HepG2 (cell line): Measurements from ENCODE around the gene TRAPPC10. TPM values are rescaled to one million over a fixed set of nuclear protein-coding genes. Genes with fewer than 3 reads are reported as not detected.

Experiments
- ATAC-seq: fragments of 200-7000 bp; cut with Tn5 transposase; 3 replicates; pipeline ENCODE4 v1.9.1; 2020; ENCODE audit warnings: mild to moderate bottlenecking, moderate library complexity
- BruUV-seq: library from RNA; stranded (reverse); fragments of 400-500 nt; replicated peaks from 2 replicates; lab custom pipeline; 2021; lab: Mats Ljungman, UMichigan
- CTCF ChIA-PET: fragments of 300-600 bp; formaldehyde crosslinking; extraction: SDS; loops from one replicate; lab custom pipeline; 2021; ENCODE audit warnings: low total read pairs, inconsistent platforms, low intra/inter-chr PET ratio; lab: Yijun Ruan, JAX
- POLR2A ChIA-PET: fragments of 350-600 bp; sonication (Branson Sonifier 250); formaldehyde crosslinking; loops from one replicate; lab custom pipeline; 2020; ENCODE audit warnings: antibody characterized with exemption, inconsistent platforms; lab: Yijun Ruan, JAX
- DNase-seq: peaks from one replicate; pipeline ENCODE4 v3.0.0-alpha.2; 2015; ENCODE audit warnings: low spot score
- FAIRE-seq: peaks from 3 replicates; lab custom pipeline; 2011; peaks lifted over from hg19 to GRCh38; lab: Jason Lieb, UNC
- H2AFZ ChIP-seq: one replicate; pipeline ENCODE4 v1.6.1; 2011; ENCODE audit warnings: low read length, inconsistent platforms
- H3K27ac ChIP-seq: fragments of 300-600 bp; 3 replicates; pipeline ENCODE4 v1.8.0; 2011; ENCODE audit warnings: mixed run types, mild to moderate bottlenecking, mixed read lengths, low read length, inconsistent platforms; ENCODE audit not compliant: insufficient read depth; ENCODE audit errors: extremely low read length
- H3K27me3 ChIP-seq, 2 experiments: fragments of 200-600 bp in 1 of 2; 2 replicates in 1 of 2; 3 replicates in 1 of 2; pipeline versions ENCODE4 v1.6.0 to v1.8.0; 2011; ENCODE audit warnings: low read length in 2 of 2, mild to moderate bottlenecking in 2 of 2, moderate library complexity in 2 of 2, inconsistent platforms in 1 of 2; ENCODE audit not compliant: insufficient read depth in 2 of 2, control insufficient read depth in 1 of 2
- H3K36me3 ChIP-seq, 2 experiments: fragments of 200-600 bp in 1 of 2; replicated peaks in 1 of 2; 2 replicates in 1 of 2; 3 replicates in 1 of 2; pipeline versions ENCODE4 v1.5.1 to v1.8.0; 2011; ENCODE audit warnings: low read length in 2 of 2, inconsistent platforms in 1 of 2; ENCODE audit not compliant: insufficient read depth in 2 of 2, control insufficient read depth in 1 of 2
- H3K4me1 ChIP-seq: 2 replicates; pipeline ENCODE4 v1.5.1; 2012; ENCODE audit warnings: low read length, inconsistent platforms; ENCODE audit not compliant: insufficient read depth
- H3K4me2 ChIP-seq: 2 replicates; pipeline ENCODE4 v1.6.0; 2011; ENCODE audit warnings: low read depth, low read length, inconsistent platforms
- H3K4me3 ChIP-seq, 3 experiments: fragments of 200-600 bp in 1 of 3; sonication (generic), shearing (Covaris generic) in 1 of 3; replicated peaks in 1 of 3; 2 replicates each; pipeline ENCODE4 v1.5.1; 2011 to 2016; ENCODE audit warnings: low read length in 3 of 3, inconsistent platforms in 2 of 3, low read depth in 2 of 3, mild to moderate bottlenecking in 2 of 3, control low read depth in 1 of 3, mixed read lengths in 1 of 3; ENCODE audit not compliant: insufficient read depth in 1 of 3
- H3K79me2 ChIP-seq: one replicate; pipeline ENCODE4 v1.6.1; 2011; ENCODE audit warnings: low read length, inconsistent platforms; ENCODE audit not compliant: insufficient read depth
- H3K9ac ChIP-seq: 2 replicates; pipeline ENCODE4 v1.6.0; 2011; ENCODE audit warnings: mild to moderate bottlenecking, low read depth, low read length, inconsistent platforms; ENCODE audit not compliant: insufficient read depth
- H3K9me3 ChIP-seq: 2 replicates; pipeline ENCODE4 v1.5.1; 2012; ENCODE audit warnings: mild to moderate bottlenecking, low read length
- H4K20me1 ChIP-seq: 2 replicates; pipeline ENCODE4 v1.6.0; 2011; ENCODE audit warnings: inconsistent platforms, mild to moderate bottlenecking, low read length, moderate library complexity; ENCODE audit not compliant: insufficient read depth
- FOXK2 ChIP-seq: fragments of 450-650 bp; IDR thresholded peaks from 2 replicates; pipeline ENCODE4 v1.6.1; 2016
- KDM2A ChIP-seq: sonication (generic); formaldehyde crosslinking; IDR thresholded peaks from 2 replicates; pipeline ENCODE4 v1.4.0; 2020; ENCODE audit warnings: low read depth, missing genetic modification reagents, borderline replicate concordance
- MIXL1 ChIP-seq: IDR thresholded peaks from 2 replicates; pipeline ENCODE4 v1.6.1; 2016
- NFKBIZ ChIP-seq: IDR thresholded peaks from 2 replicates; pipeline ENCODE4 v1.6.1; 2018; ENCODE audit warnings: missing genetic modification reagents, missing compliant biosample characterization
- RNF219 ChIP-seq: sonication (generic); formaldehyde crosslinking; IDR thresholded peaks from 2 replicates; pipeline ENCODE4 v1.5.0; 2020; ENCODE audit warnings: mild to moderate bottlenecking, missing genetic modification reagents
- SAFB2 ChIP-seq: sonication (generic); formaldehyde crosslinking; IDR thresholded peaks from 2 replicates; pipeline ENCODE4 v1.5.1; 2020; ENCODE audit warnings: missing genetic modification reagents, low read depth, mild to moderate bottlenecking, borderline replicate concordance
- ZBTB26 ChIP-seq: IDR thresholded peaks from 2 replicates; pipeline ENCODE4 v1.6.1; 2016; ENCODE audit warnings: missing compliant biosample characterization, missing genetic modification reagents, borderline replicate concordance
- ZBTB3 ChIP-seq: sonication (generic); formaldehyde crosslinking; IDR thresholded peaks from 2 replicates; pipeline ENCODE4 v1.4.0; 2020; ENCODE audit warnings: low read depth, mild to moderate bottlenecking, moderate library complexity, missing genetic modification reagents, borderline replicate concordance
- ZC3H4 ChIP-seq: sonication (generic); formaldehyde crosslinking; IDR thresholded peaks from 2 replicates; pipeline ENCODE4 v1.4.0; 2020; ENCODE audit warnings: missing genetic modification reagents, borderline replicate concordance
- ZFP91 ChIP-seq: sonication (generic); formaldehyde crosslinking; IDR thresholded peaks from 2 replicates; pipeline ENCODE4 v1.9.0; 2022; ENCODE audit warnings: missing genetic modification reagents, mild to moderate bottlenecking, borderline replicate concordance
- ZNF160 ChIP-seq: sonication (generic); formaldehyde crosslinking; IDR thresholded peaks from 2 replicates; pipeline ENCODE4 v1.8.0; 2022; ENCODE audit warnings: mild to moderate bottlenecking, inconsistent platforms, missing genetic modification reagents
- ZNF451 ChIP-seq: sonication (generic); formaldehyde crosslinking; IDR thresholded peaks from 2 replicates; pipeline ENCODE4 v1.5.0; 2020; ENCODE audit warnings: mild to moderate bottlenecking, missing genetic modification reagents
- ZNF496 ChIP-seq: sonication (generic); formaldehyde crosslinking; IDR thresholded peaks from 2 replicates; pipeline ENCODE4 v1.8.1; 2023; ENCODE audit warnings: mild to moderate bottlenecking, moderate library complexity, missing genetic modification reagents; ENCODE audit not compliant: insufficient replicate concordance
- ZNF629 ChIP-seq: sonication (generic); formaldehyde crosslinking; conservative IDR thresholded peaks from 2 replicates; pipeline ENCODE4 v1.5.0; 2020; ENCODE audit warnings: missing genetic modification reagents
- WGBS: methylation state at CpG from one replicate; pipeline ENCODE4 v1.1.6; 2017; ENCODE audit warnings: low lambda C conversion rate; 5-methylcytosine and 5-hydroxymethylcytosine counted together
- in situ Hi-C: cut with HindIII; loops from 2 replicates; pipeline ENCODE4 v1.10.0; 2017; ENCODE audit warnings: low pct_unique_long_range_greater_than_20kb; ENCODE audit not compliant: extremely low pct_ligation_motif_present
- intact Hi-C: fragments of 100-400 bp; cut with micrococcal nuclease; formaldehyde crosslinking; loops from one replicate; pipeline ENCODE4 v1.10.0; 2022; ENCODE audit not compliant: unreplicated experiment
- polyA plus RNA-seq, 8 experiments: library from polyadenylated mRNA; depleted of rRNA in 3 of 8; stranded (reverse) in 7 of 8; unstranded in 1 of 8; fragments of >200 nt; fragmentation: Illumina TruSeq in 4 of 8; extraction: Trizol in 4 of 8; gene quantifications; 2 replicates each; pipeline versions ENCODE4 v1.2.1 to v1.2.3, GENCODE V29; 2011 to 2016; ENCODE audit warnings: low read depth in 4 of 8, missing spikeins in 1 of 8, mixed read lengths in 1 of 8; ENCODE audit not compliant: insufficient read depth in 1 of 8
- total RNA-seq, 5 experiments: library from RNA; depleted of rRNA; stranded (reverse); fragments of >200 nt; fragmentation: Illumina TruSeq; extraction: Trizol; gene quantifications; 2 replicates each; pipeline ENCODE4 v1.2.3, GENCODE V29; 2016; ENCODE audit warnings: low read depth in 1 of 5

The TRAPPC10 gene
- total and polyA plus RNA-seq, 2 of the 13 experiments (the other 11 are each of a cell fraction or from before 2014, with no cell fraction given): 10.6 to 16.5 TPM

DNA sequence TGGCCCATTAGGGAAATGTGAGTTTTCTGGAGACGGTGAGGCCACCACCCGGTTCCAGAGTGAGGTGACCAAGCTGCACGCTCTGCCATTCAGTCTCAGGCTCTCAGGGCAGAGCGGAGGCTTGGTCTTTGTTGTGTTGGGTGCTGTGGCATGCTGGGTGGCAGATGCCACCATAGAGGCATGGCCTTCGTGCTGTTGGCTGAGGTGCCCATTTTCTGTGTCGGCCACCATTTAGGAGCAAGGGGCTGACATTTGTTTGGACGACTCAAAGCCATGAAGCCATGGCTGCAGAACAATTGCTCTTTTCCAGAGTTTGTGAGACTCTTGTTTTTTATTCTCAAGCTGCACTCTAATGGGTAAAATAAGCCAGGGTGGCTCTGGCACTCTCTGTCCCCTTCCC is 58.3 kb downstream of the TRAPPC10 start:
- in situ Hi-C loops: no loop called here
- Histone ChIP-seq H3K4me1 (peaks cover 17% of the 10 kb centered on the region), H3K9me3 (no peaks in the 10 kb centered on the region), H3K27ac (no peak overlapping the region), H2AFZ (no peak overlapping the region), H3K4me3 (no peak overlapping the region), H3K9ac (no peak overlapping the region), H4K20me1 (peaks cover 7% of the 10 kb centered on the region; the same call in 1 of the 2 replicates), H3K4me2 (no peak overlapping the region), H3K36me3 (peaks cover 11 to 34% of the 10 kb centered on the region in 2 experiments; a peak in 4 of 5 replicates), H3K79me2 (no peaks in the 10 kb centered on the region), H3K27me3 (no peaks in the 10 kb centered on the region)
- CTCF ChIA-PET: no interaction called here
- DNase-seq (no peak), FAIRE-seq (no peak), ATAC-seq (no peak)
- intact Hi-C loops: no loop called here
- POLR2A ChIA-PET: no interaction called here
- 100% methylated on average over 7 of the region's 7 CpGs for WGBS
- no peak for TF ChIP-seq KDM2A (CRISPR knock-in tag)
- no peak for TF ChIP-seq ZNF160
- no peak for TF ChIP-seq ZNF629 (CRISPR knock-in tag)
- TF ChIP-seq ZBTB3 (CRISPR knock-in tag): no peak
- no peak for TF ChIP-seq NFKBIZ (CRISPR knock-in tag)
- no peak for TF ChIP-seq ZNF451
- TF ChIP-seq ZNF496 (CRISPR knock-in tag): no peak
- TF ChIP-seq FOXK2: no peak
- no peak for TF ChIP-seq SAFB2 (CRISPR knock-in tag)
- no peak for TF ChIP-seq MIXL1 (CRISPR knock-in tag)
- no peak for TF ChIP-seq ZFP91 (CRISPR knock-in tag)
- no peak for TF ChIP-seq ZC3H4 (CRISPR knock-in tag)
- no peak for TF ChIP-seq ZBTB26 (CRISPR knock-in tag)
- no peak for TF ChIP-seq RNF219
- no TSS peak for BruUV-seq
